ENCODE data around the gene ACER3. TPM values are rescaled to one million over a fixed set of nuclear protein-coding genes. Genes with fewer than 3 reads are reported as not detected.

The ACER3 gene
- total and polyA plus RNA-seq, 4 experiments from 2014 or later, result 2.9 to 6.8 (median 5.0) TPM

DNA sequence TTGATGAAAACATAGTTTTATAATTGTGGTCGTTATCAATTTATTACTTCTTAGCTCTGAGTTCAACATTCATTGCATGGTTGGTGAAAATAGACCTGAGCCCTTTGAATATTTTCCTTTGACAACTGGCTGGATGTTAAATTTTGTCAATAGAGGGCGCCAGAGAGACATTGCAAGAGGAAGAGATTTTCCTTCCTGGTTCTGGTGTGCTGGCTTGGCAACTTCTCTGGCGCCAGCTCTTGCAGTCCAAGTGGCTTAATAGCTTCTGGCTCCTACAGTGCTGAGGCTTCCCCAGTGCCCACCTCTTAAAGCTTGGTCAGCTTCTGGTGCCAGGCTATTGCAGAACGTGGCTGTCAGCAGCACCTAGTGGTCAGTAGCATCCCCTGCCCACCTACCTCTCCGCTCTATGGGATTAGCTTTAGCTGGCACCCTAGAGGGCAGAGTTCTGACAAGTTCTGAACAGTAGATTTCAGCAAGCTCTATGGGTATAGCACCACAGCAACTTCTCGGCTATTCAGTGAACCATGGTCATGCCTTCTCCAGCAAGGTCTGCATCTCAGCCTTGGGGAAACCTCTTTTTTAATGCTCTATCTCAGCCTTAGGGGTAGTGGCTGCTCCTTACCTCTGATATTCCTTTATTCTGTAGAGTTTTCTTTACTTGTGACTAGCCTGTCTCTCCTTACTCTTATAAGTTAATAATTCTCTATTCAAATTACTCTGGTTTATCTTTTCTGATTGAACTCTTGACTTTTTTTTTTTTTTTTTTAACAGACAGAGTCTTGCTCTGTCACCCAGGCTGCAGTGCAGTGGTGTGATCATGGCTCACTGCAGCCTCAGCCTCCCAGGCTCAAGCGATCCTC lies 59.4 kb downstream of the ACER3 start:
- Mint-ChIP-seq H3K4me3 (peak overlapping the region; percentile 66 to 80 (median 74)), H3K27me3 (no peaks in the 10 kb centered on the region), H3K36me3 (no peaks in the 10 kb centered on the region), H3K4me1 (peaks cover 3 to 12% (median 7%) of the 10 kb centered on the region in 4 donors), H3K27ac (no peak overlapping the region), H3K9me3 (peaks cover 0 to 3% (median 0%) of the 10 kb centered on the region in 8 donors)
- no peaks in the 10 kb centered on the region for H3K27me3 ChIP-seq (ENCODE audit: insufficient read depth, low read length)
- H3K4me1 ChIP-seq (ENCODE audit: insufficient read depth, low read length), result peaks cover 10% of the 10 kb centered on the region
- peak; percentile 66 to 73 (median 69) for DNase-seq
- no peak overlapping the region for H3K27ac ChIP-seq (ENCODE audit: low read depth, low read length)
- H3K4me3 ChIP-seq (ENCODE audit: low read length in 2 of 2), result peak overlapping the region in 1 of 2 donors; percentile 29
- ChIA-PET CTCF (ENCODE audit: partially characterized antibody) (interaction anchor here (0.6 to 5.5 kb wide), 33 partner anchors 8 to 548 kb away, joined by 3 to 53 read pairs (median 4); no protein-coding TSS in a partner anchor), POLR2A (ENCODE audit: partially characterized antibody) (no interaction called here)
- no peaks in the 10 kb centered on the region for H3K36me3 ChIP-seq (ENCODE audit: insufficient read depth, low read length)
- H3K9me3 ChIP-seq (ENCODE audit: control insufficient read depth in 1 of 2, low read length in 2 of 2), result no peaks in the 10 kb centered on the region
- intact Hi-C loops (cut with micrococcal nuclease), result loop anchor here (1.0 kb wide), 1 partner anchor 113 kb away; no protein-coding TSS in a partner anchor

DNA sequence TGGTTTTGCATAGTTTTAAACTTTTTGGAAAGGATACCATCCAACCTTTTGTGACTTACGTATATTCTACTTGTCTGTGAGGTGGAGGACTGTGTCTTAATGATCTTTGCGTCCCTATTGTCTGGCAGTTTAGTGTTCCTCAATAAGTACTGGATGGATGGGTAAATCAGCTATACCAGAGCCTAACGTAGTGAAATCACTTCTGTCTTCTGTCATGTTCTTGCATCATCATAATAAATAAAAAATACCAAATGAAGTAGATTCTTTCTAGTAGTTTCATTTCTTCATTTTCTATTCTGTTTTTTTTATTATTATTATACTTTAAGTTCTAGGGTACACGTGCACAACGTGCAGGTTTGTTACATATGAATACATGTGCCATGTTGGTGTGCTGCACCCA lies 66.4 kb downstream of the ACER3 start:
- Histone ChIP-seq H3K4me3 (ENCODE audit: low read length in 2 of 2) (no peak overlapping the region), H3K4me1 (ENCODE audit: insufficient read depth, low read length) (no peaks in the 10 kb centered on the region), H3K27me3 (ENCODE audit: insufficient read depth, low read length) (no peaks in the 10 kb centered on the region), H3K36me3 (ENCODE audit: insufficient read depth, low read length) (no peaks in the 10 kb centered on the region), H3K9me3 (ENCODE audit: control insufficient read depth in 1 of 2, low read length in 2 of 2) (no peaks in the 10 kb centered on the region), H3K27ac (ENCODE audit: low read depth, low read length) (no peak overlapping the region)
- DNase-seq, result no peak
- ChIA-PET POLR2A (ENCODE audit: partially characterized antibody) (no interaction called here), CTCF (ENCODE audit: partially characterized antibody) (no interaction called here)
- Mint-ChIP-seq H3K4me3 (no peak overlapping the region), H3K27ac (no peak overlapping the region), H3K9me3 (peaks cover 0 to 4% (median 0%) of the 10 kb centered on the region in 8 donors), H3K36me3 (peaks cover 7 to 16% of the 10 kb centered on the region in 2 donors), H3K27me3 (no peaks in the 10 kb centered on the region), H3K4me1 (no peaks in the 10 kb centered on the region)
- intact Hi-C loops (cut with micrococcal nuclease), result no loop called here

DNA sequence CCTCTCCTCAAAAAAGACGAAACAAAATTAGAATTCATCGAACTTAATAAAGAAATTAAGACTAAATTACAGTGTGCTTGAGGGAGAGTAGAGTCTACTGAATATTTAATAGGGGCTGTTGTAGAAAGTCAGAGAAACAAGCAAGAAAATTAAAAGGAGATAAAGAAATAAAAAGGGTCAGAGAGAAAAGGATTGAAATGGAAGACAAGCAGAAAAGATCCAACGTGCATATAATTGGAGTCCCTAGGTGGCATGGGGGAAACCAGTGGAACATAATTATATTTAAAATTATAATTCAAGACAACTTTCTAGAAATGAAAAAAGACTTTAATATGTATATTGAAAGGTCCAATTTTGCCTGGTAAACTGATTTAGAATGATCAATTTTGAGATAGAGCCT lies 74.3 kb downstream of the ACER3 start:
- H3K27me3 Mint-ChIP-seq, result no peaks in the 10 kb centered on the region
- H3K4me3 ChIP-seq (ENCODE audit: low read length in 2 of 2), result no peak overlapping the region
- no peak for DNase-seq

DNA sequence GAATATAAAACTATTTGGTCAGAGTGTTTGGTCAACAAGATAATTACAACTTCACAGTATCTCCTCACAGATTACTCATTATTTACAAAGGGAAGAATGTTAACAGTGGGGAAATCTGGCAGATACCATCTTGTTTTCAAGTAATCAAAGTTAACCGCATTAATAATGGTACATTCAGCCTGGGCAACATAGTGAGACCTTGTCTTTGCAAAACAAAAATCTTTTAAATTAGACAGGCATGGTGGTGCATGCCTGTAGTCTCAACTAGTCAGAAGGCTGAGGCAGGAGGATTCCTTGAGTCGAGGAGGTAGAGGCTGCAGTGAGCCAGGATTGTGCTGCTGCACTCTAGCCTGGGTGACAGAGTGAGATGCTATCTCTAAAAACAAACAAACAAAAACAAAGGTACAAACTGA lies 78.5 kb downstream of the ACER3 start:
- no peaks in the 10 kb centered on the region for H3K27me3 ChIP-seq (ENCODE audit: insufficient read depth, low read length)
- no peaks in the 10 kb centered on the region for H3K36me3 ChIP-seq (ENCODE audit: insufficient read depth, low read length)
- Mint-ChIP-seq H3K27ac (peak overlapping the region in 1 of 7 donors; percentile 24), H3K4me1 (no peaks in the 10 kb centered on the region), H3K4me3 (no peak overlapping the region), H3K36me3 (peaks cover 13 to 25% of the 10 kb centered on the region in 2 donors), H3K9me3 (peaks cover 6 to 29% (median 13%) of the 10 kb centered on the region in 8 donors), H3K27me3 (no peaks in the 10 kb centered on the region)
- intact Hi-C loops (cut with micrococcal nuclease), result no loop called here
- ChIA-PET CTCF (ENCODE audit: partially characterized antibody) (no interaction called here), POLR2A (ENCODE audit: partially characterized antibody) (no interaction called here)
- no peak overlapping the region for H3K27ac ChIP-seq (ENCODE audit: low read depth, low read length)
- H3K4me3 ChIP-seq (ENCODE audit: low read length in 2 of 2), result no peak overlapping the region
- no peaks in the 10 kb centered on the region for H3K4me1 ChIP-seq (ENCODE audit: insufficient read depth, low read length)
- no peak for DNase-seq
- no peaks in the 10 kb centered on the region for H3K9me3 ChIP-seq (ENCODE audit: control insufficient read depth in 1 of 2, low read length in 2 of 2)

More for the DNA sequence above, 74.3 kb downstream of the ACER3 start:
- Mint-ChIP-seq H3K4me3 (no peak overlapping the region), H3K9me3 (peaks cover 2 to 11% (median 8%) of the 10 kb centered on the region in 8 donors), H3K27ac (peak overlapping the region in 1 of 7 donors; percentile 53), H3K36me3 (peaks cover 14 to 27% of the 10 kb centered on the region in 2 donors), H3K4me1 (no peaks in the 10 kb centered on the region)
- POLR2A ChIA-PET (ENCODE audit: partially characterized antibody), result no interaction called here
- intact Hi-C loops (cut with micrococcal nuclease), result no loop called here
- Histone ChIP-seq H3K27me3 (ENCODE audit: insufficient read depth, low read length) (no peaks in the 10 kb centered on the region), H3K36me3 (ENCODE audit: insufficient read depth, low read length) (no peaks in the 10 kb centered on the region), H3K27ac (ENCODE audit: low read depth, low read length) (no peak overlapping the region), H3K4me1 (ENCODE audit: insufficient read depth, low read length) (no peaks in the 10 kb centered on the region), H3K9me3 (ENCODE audit: control insufficient read depth in 1 of 2, low read length in 2 of 2) (no peaks in the 10 kb centered on the region)
- CTCF ChIA-PET (ENCODE audit: partially characterized antibody), result no interaction called here

DNA sequence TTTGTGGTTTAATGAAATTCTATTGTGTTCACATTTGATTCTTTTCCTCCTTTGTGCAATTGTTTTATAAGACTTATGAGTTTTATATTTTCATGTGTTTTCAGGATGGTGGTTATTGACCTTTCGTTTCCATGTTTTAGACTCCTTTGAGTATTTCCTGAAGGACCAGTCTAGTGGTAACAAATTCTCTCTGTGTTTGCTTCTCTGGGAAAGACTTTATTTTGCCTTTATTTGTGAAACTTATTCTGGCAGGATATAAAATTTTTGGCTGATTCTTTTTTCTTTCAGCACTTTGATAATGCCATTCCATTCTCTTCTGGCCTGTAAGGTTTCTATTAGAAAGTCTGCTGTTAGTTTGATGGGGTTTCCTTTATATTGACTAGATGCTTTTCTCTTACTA lies 83.5 kb downstream of the ACER3 start:
- no peak for DNase-seq
- no peaks in the 10 kb centered on the region for H3K27me3 Mint-ChIP-seq
- CTCF ChIA-PET (ENCODE audit: partially characterized antibody), result no interaction called here
- H3K36me3 Mint-ChIP-seq, result peaks cover 18 to 27% of the 10 kb centered on the region in 2 donors
- POLR2A ChIA-PET (ENCODE audit: partially characterized antibody), result no interaction called here
- H3K4me1 Mint-ChIP-seq, result peaks cover 0 to 4% (median 0%) of the 10 kb centered on the region in 4 donors
- intact Hi-C loops (cut with micrococcal nuclease), result no loop called here
- H3K9me3 Mint-ChIP-seq, result peaks cover 3 to 29% (median 19%) of the 10 kb centered on the region in 8 donors
- Histone ChIP-seq H3K4me3 (ENCODE audit: low read length in 2 of 2) (no peak overlapping the region), H3K27me3 (ENCODE audit: insufficient read depth, low read length) (no peaks in the 10 kb centered on the region), H3K27ac (ENCODE audit: low read depth, low read length) (no peak overlapping the region), H3K9me3 (ENCODE audit: control insufficient read depth in 1 of 2, low read length in 2 of 2) (peaks cover 0 to 5% of the 10 kb centered on the region in 2 donors), H3K4me1 (ENCODE audit: insufficient read depth, low read length) (no peaks in the 10 kb centered on the region), H3K36me3 (ENCODE audit: insufficient read depth, low read length) (no peaks in the 10 kb centered on the region)
- no peak overlapping the region for H3K27ac Mint-ChIP-seq
- H3K4me3 Mint-ChIP-seq, result no peak overlapping the region

DNA sequence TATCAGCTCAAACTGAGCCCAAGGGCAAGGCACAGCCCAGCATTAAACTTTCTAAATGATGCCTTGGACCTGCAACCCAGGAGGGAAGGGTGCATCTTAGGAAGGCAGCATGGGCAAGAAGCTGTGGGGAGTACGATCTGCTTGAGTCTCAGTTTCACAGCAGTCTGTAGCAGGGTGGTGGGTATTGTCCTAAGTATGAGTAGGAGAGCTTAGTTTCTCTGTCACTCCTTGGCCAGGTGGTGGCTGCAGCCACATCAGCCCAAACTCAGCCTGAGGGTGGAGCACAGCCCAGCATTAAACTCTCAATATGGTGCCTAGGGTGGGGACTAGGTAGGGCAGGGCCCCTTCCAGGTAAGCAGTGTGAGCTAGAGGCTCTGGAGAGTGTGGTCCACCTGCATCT lies 85.5 kb downstream of the ACER3 start:
- ChIA-PET POLR2A (ENCODE audit: partially characterized antibody) (no interaction called here), CTCF (ENCODE audit: partially characterized antibody) (interaction anchor here (1.2 to 2.0 kb wide), 2 partner anchors 26 to 27 kb away, joined by 4 to 5 read pairs; no protein-coding TSS in a partner anchor)

DNA sequence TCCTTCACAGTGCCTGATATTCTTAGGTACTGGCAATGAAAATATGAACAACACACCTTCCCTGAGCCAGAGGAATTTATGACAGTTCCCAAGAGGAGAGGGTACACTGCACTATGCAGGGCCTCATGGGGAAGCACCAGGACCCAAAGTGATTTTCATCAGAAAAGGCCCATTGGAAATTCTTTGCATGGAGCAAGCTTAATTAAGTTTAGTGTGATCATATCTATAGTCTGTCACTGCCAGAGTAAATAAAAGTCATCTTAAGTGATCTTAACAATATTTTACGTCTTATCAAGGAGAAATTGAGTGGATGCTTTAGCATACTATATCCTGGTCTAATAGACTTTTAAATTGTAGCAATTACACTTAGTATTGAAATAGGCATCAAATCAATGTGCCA lies 86.5 kb downstream of the ACER3 start:
- H3K4me1 Mint-ChIP-seq, result peaks cover 0 to 4% (median 0%) of the 10 kb centered on the region in 4 donors
- Histone ChIP-seq H3K4me1 (ENCODE audit: insufficient read depth, low read length) (no peaks in the 10 kb centered on the region), H3K27me3 (ENCODE audit: insufficient read depth, low read length) (no peaks in the 10 kb centered on the region), H3K27ac (ENCODE audit: low read depth, low read length) (no peak overlapping the region), H3K36me3 (ENCODE audit: insufficient read depth, low read length) (no peaks in the 10 kb centered on the region), H3K4me3 (ENCODE audit: low read length in 2 of 2) (no peak overlapping the region), H3K9me3 (ENCODE audit: control insufficient read depth in 1 of 2, low read length in 2 of 2) (peaks cover 0 to 5% of the 10 kb centered on the region in 2 donors)
- peaks cover 18 to 31% of the 10 kb centered on the region in 2 donors for H3K36me3 Mint-ChIP-seq
- ChIA-PET CTCF (ENCODE audit: partially characterized antibody) (interaction anchor here (1.2 to 2.0 kb wide), 2 partner anchors 27 to 28 kb away, joined by 4 to 5 read pairs; no protein-coding TSS in a partner anchor), POLR2A (ENCODE audit: partially characterized antibody) (no interaction called here)
- intact Hi-C loops (cut with micrococcal nuclease), result no loop called here
- H3K9me3 Mint-ChIP-seq, result peaks cover 3 to 29% (median 19%) of the 10 kb centered on the region in 8 donors
- no peaks in the 10 kb centered on the region for H3K27me3 Mint-ChIP-seq
- DNase-seq, result no peak
- H3K4me3 Mint-ChIP-seq, result no peak overlapping the region
- no peak overlapping the region for H3K27ac Mint-ChIP-seq

More for the DNA sequence above, 85.5 kb downstream of the ACER3 start:
- Mint-ChIP-seq H3K4me1 (peaks cover 0 to 4% (median 0%) of the 10 kb centered on the region in 4 donors), H3K27me3 (no peaks in the 10 kb centered on the region), H3K4me3 (no peak overlapping the region), H3K27ac (no peak overlapping the region), H3K36me3 (peaks cover 18 to 27% of the 10 kb centered on the region in 2 donors), H3K9me3 (peaks cover 3 to 29% (median 19%) of the 10 kb centered on the region in 8 donors)
- Histone ChIP-seq H3K9me3 (ENCODE audit: control insufficient read depth in 1 of 2, low read length in 2 of 2) (peaks cover 0 to 5% of the 10 kb centered on the region in 2 donors), H3K27ac (ENCODE audit: low read depth, low read length) (no peak overlapping the region), H3K4me1 (ENCODE audit: insufficient read depth, low read length) (no peaks in the 10 kb centered on the region), H3K4me3 (ENCODE audit: low read length in 2 of 2) (no peak overlapping the region), H3K36me3 (ENCODE audit: insufficient read depth, low read length) (no peaks in the 10 kb centered on the region), H3K27me3 (ENCODE audit: insufficient read depth, low read length) (no peaks in the 10 kb centered on the region)
- intact Hi-C loops (cut with micrococcal nuclease), result no loop called here
- no peak for DNase-seq

Measured in CD4-positive, alpha-beta memory T cell (primary cell).